ENCODE measurements around the gene RBM33. TPM values are rescaled to one million over a fixed set of nuclear protein-coding genes. Genes with fewer than 3 reads are reported as not detected.
A peak's percentile ranks its signal among the peaks of the same experiment; 100 is the strongest.

RBM33 gene
- total and polyA plus RNA-seq, 9 of the 15 experiments (the other 6 are each of a cell fraction or from before 2014, with no cell fraction given): 4.4 to 80.7 (median 27.3) TPM

DNA sequence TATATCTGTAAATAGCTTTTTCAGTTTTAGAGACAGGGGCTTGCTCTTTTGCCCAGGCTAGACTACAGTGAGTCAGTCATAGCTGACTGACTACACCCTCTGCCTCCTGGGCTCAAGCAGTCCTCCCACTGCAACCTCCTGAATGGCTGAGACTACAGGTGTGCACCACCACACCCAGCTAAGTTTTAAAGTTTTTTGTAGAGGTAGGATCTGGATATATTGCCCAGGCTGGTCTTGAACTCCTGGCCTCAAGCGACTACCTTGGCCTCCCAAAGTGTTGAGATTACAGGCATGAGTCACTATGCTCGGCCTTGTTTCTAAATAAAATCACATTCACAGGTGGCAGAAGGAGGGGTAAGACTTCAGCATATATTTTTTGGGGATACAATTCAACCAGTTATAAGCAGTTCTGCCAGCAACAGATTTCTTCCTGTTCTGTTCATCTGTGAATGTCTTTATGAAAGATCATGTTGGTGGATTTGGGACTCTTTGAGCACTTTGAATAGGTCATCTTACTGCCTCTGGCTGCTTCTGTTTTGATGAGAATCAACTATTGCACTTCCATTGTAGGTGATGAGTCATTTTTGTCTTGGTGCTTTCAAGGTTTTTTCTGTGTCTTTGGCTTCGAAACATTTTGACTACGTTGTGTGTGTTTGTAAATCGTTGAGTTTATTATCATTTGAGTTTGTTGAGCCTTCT, 15.7 kb downstream of the RBM33 start (continued):
- TF ChIP-seq ADNP (tag; IDR thresholded peaks at IDR 0.05): peak; percentile 79
- TF ChIP-seq, protein P1, sequence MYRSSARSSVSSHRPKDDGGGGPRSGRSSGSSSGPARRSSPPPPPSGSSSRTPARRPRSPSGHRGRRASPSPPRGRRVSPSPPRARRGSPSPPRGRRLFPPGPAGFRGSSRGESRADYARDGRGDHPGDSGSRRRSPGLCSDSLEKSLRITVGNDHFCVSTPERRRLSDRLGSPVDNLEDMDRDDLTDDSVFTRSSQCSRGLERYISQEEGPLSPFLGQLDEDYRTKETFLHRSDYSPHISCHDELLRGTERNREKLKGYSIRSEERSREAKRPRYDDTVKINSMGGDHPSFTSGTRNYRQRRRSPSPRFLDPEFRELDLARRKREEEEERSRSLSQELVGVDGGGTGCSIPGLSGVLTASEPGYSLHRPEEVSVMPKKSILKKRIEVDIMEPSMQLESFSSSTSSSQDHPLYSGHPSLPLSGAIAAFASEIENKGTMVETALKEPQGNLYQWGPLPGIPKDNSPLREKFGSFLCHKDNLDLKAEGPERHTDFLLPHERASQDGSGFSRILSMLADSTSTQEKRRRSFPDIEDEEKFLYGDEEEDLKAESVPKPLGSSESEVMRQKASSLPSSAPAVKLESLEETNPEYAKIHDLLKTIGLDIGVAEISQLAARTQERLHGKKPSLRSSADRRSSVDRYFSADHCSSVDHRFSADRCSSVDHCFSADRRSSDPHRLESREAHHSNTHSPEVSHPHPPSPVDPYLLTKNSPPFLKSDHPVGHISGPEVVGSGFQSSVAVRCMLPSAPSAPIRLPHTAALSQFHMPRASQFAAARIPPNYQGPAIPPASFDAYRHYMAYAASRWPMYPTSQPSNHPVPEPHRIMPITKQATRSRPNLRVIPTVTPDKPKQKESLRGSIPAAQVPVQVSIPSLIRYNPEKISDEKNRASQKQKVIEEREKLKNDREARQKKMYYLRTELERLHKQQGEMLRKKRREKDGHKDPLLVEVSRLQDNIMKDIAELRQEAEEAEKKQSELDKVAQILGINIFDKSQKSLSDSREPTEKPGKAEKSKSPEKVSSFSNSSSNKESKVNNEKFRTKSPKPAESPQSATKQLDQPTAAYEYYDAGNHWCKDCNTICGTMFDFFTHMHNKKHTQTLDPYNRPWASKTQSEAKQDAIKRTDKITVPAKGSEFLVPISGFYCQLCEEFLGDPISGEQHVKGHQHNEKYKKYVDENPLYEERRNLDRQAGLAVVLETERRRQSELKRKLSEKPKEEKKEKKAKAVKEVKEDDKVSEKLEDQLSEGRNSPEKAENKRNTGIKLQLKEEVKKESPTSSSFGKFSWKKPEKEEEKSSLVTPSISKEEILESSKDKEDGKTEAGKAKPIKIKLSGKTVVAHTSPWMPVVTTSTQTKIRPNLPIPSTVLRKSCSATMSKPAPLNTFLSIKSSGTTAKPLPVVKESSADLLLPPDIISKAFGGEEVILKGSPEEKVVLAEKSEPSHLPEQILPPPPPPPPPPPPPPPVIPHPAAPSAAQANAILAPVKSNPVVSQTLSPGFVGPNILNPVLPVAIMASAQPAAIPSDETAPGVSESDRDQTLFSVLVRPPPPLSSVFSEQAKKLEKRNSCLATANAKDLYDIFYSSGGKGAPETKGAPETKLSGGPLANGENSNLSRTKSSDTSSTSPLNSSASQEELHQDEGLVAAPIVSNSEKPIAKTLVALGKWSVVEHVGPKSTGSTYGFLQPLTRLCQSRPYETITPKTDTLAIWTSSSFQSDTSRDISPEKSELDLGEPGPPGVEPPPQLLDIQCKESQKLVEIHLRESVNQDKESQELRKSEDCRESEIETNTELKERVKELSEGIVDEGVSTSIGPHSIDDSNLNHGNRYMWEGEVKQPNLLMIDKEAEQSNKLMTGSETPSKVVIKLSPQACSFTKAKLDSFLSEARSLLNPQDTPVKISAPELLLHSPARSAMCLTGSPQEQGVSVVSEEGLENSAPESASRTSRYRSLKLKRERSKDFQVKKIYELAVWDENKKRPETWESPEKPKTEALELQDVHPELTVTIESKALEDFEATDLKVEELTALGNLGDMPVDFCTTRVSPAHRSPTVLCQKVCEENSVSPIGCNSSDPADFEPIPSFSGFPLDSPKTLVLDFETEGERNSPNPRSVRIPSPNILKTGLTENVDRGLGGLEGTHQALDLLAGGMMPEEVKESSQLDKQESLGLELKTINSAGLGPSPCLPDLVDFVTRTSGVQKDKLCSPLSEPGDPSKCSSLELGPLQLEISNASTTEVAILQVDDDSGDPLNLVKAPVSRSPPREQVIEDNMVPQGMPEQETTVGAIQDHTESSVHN (IDR thresholded peaks at IDR 0.05; ENCODE audit: borderline replicate concordance in 1 of 2, low read depth in 1 of 2): no peak
- no peak for TF ChIP-seq RBBP5 (IDR thresholded peaks at IDR 0.05; ENCODE audit: borderline replicate concordance, insufficient read depth, low read length, poor library complexity, severe bottlenecking)
- no peak for TF ChIP-seq ZBTB8A (IDR thresholded peaks at IDR 0.05; ENCODE audit: partially characterized antibody)
- 0 out of 2 replicates have a peak, but pooled peaks have one; percentile 60 for TF ChIP-seq HDGF (IDR thresholded peaks at IDR 0.05)
- TF ChIP-seq GATAD2A (IDR thresholded peaks at IDR 0.05): no peak
- no peak for TF ChIP-seq U2AF2 (optimal IDR thresholded peaks at IDR 0.05; ENCODE audit: low read depth, low read length)
- no peak for TF ChIP-seq NEUROD1 (IDR thresholded peaks at IDR 0.05; ENCODE audit: borderline replicate concordance, low read depth, low read length, partially characterized antibody)
- 0 out of 2 replicates have a peak, but pooled peaks have one; percentile 32 for TF ChIP-seq GABPB1 (CRISPR knock-in tag; IDR thresholded peaks at IDR 0.05)
- TF ChIP-seq KDM4B (IDR thresholded peaks at IDR 0.05; ENCODE audit: borderline replicate concordance in 2 of 2, low read depth in 1 of 2): no peak
- TF ChIP-seq MBD2 (IDR thresholded peaks at IDR 0.05; ENCODE audit: borderline replicate concordance, low read depth): no peak
- TF ChIP-seq SETDB1 (IDR thresholded peaks at IDR 0.05; ENCODE audit: low read length): no peak
- TF ChIP-seq RAD51 (IDR thresholded peaks at IDR 0.05; ENCODE audit: borderline replicate concordance, low read depth): no peak
- no peak for TF ChIP-seq ZNF584 (CRISPR knock-in tag; IDR thresholded peaks at IDR 0.05; ENCODE audit: low read depth)
- TF ChIP-seq, protein P2, sequence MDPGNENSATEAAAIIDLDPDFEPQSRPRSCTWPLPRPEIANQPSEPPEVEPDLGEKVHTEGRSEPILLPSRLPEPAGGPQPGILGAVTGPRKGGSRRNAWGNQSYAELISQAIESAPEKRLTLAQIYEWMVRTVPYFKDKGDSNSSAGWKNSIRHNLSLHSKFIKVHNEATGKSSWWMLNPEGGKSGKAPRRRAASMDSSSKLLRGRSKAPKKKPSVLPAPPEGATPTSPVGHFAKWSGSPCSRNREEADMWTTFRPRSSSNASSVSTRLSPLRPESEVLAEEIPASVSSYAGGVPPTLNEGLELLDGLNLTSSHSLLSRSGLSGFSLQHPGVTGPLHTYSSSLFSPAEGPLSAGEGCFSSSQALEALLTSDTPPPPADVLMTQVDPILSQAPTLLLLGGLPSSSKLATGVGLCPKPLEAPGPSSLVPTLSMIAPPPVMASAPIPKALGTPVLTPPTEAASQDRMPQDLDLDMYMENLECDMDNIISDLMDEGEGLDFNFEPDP (CRISPR knock-in tag; IDR thresholded peaks at IDR 0.05): no peak
- TF ChIP-seq ZNF232 (CRISPR knock-in tag; IDR thresholded peaks at IDR 0.05): no peak
- TF ChIP-seq CHCHD3 (CRISPR knock-in tag; IDR thresholded peaks at IDR 0.05): no peak
- TF ChIP-seq SMARCC2 (IDR thresholded peaks at IDR 0.05; ENCODE audit: low read depth): no peak
- no peak for TF ChIP-seq RBM14 (IDR thresholded peaks at IDR 0.05; ENCODE audit: borderline replicate concordance, insufficient read depth, low read depth, low read length)

All from K562 (cell line).